OCI-LY3 (cell line): Measurements from ENCODE around the gene EFNA5.

Experiments
- H2AFZ ChIP-seq: fragments of 200-600, 300-600 bp; shearing (Covaris generic); 2 replicates; pipeline ENCODE4 v1.6.0; 2014; ENCODE audit warnings: antibody characterized with exemption, low read depth, low read length
- H3K27ac ChIP-seq: fragments of 200-600, 300-600 bp; sonication (generic); 2 replicates; pipeline ENCODE4 v1.5.1; 2014; ENCODE audit warnings: mild to moderate bottlenecking, low read length, moderate library complexity, mixed read lengths
- H3K27me3 ChIP-seq: fragments of 200-600, 300-600 bp; sonication (generic); 2 replicates; pipeline ENCODE4 v1.6.1; 2014; ENCODE audit warnings: low read depth, low read length, mixed read lengths
- H3K36me3 ChIP-seq: fragments of 200-600, 300-600 bp; sonication (generic); replicated peaks from 2 replicates; pipeline ENCODE3; 2014; ENCODE audit warnings: low read depth, low read length, mixed read lengths
- H3K4me1 ChIP-seq: fragments of 300-600, 200-600 bp; sonication (generic); 2 replicates; pipeline ENCODE4 v1.6.1; 2014; ENCODE audit warnings: low read length, mixed read lengths
- H3K4me2 ChIP-seq: fragments of 200-600, 300-600 bp; sonication (generic); 2 replicates; pipeline ENCODE4 v1.6.1; 2014; ENCODE audit warnings: low read length, mixed read lengths
- H3K4me3 ChIP-seq: fragments of 300-600, 200-600 bp; sonication (generic); 2 replicates; pipeline ENCODE4 v1.5.1; 2014; ENCODE audit warnings: antibody characterized with exemption, mild to moderate bottlenecking, low read length, moderate library complexity
- H3K79me2 ChIP-seq: fragments of 300-600, 200-600 bp; shearing (Covaris generic); 2 replicates; pipeline ENCODE4 v1.6.1; 2014; ENCODE audit warnings: mild to moderate bottlenecking, low read length, mixed read lengths
- H3K9ac ChIP-seq: fragments of 300-600, 200-600 bp; shearing (Covaris generic); 2 replicates; pipeline ENCODE4 v1.6.0; 2014; ENCODE audit warnings: mild to moderate bottlenecking, low read length, moderate library complexity
- H3K9me3 ChIP-seq: fragments of 200-600, 300-600 bp; shearing (Covaris generic); 2 replicates; pipeline ENCODE4 v1.6.1; 2014; ENCODE audit warnings: low read length, mixed read lengths; ENCODE audit not compliant: insufficient read depth
- H4K20me1 ChIP-seq: fragments of 200-600, 300-600 bp; sonication (generic); 2 replicates; pipeline ENCODE4 v1.6.1; 2016; ENCODE audit warnings: low read length, mixed read lengths; ENCODE audit not compliant: insufficient read depth
- CTCF ChIP-seq: fragments of 200-600, 300-600 bp; sonication (generic); IDR thresholded peaks from 2 replicates; pipeline ENCODE4 v1.5.1; 2014; ENCODE audit warnings: antibody characterized with exemption, low read length, low read depth
- EZH2phosphoT487 ChIP-seq: fragments of 200-600 bp; shearing (Covaris generic); IDR thresholded peaks from 2 replicates; pipeline ENCODE4 v1.6.1; 2018; ENCODE audit warnings: antibody characterized with exemption, mixed run types, low read depth

Gene EFNA5

DNA sequence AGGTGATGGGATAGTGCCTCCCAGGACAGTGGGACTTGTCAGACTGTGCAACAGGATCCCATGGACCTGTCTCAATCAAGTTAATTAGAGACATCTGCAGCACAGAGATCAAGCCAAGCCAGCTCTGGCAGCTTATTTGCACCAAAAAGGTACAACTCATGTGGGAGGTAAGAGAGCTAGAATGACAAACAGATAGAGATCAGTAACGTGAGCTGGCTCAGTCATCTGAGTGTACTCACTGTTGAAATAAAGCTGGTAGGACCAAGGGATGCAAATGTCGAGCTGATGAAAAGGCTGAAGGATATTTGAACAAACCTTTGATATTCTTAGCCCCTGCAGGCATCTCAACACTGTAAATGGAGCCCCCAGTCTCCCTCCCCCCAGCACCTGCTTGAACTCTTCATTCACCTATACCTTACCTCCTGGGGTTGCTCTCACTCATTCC lies 198.1 kb downstream of the EFNA5 start:
- Histone ChIP-seq H3K79me2 (no peaks in the 10 kb centered on the region), H3K9me3 (no peaks in the 10 kb centered on the region), H3K4me3 (no peak overlapping the region), H4K20me1 (no peaks in the 10 kb centered on the region), H3K9ac (no peak overlapping the region), H3K4me1 (peaks cover 8% of the 10 kb centered on the region), H3K36me3 (no peaks in the 10 kb centered on the region), H2AFZ (no peak overlapping the region), H3K27me3 (no peaks in the 10 kb centered on the region), H3K27ac (no peak overlapping the region), H3K4me2 (no peak overlapping the region)
- TF ChIP-seq CTCF (no peak), EZH2phosphoT487 (no peak)

- Histone ChIP-seq H3K36me3 (no peaks in the 10 kb centered on the region), H3K4me1 (no peaks in the 10 kb centered on the region), H3K27ac (no peak overlapping the region), H2AFZ (no peak overlapping the region), H3K9me3 (no peaks in the 10 kb centered on the region), H3K4me3 (no peak overlapping the region), H4K20me1 (no peaks in the 10 kb centered on the region), H3K4me2 (no peak overlapping the region), H3K9ac (no peak overlapping the region), H3K79me2 (no peaks in the 10 kb centered on the region), H3K27me3 (no peaks in the 10 kb centered on the region)
- TF ChIP-seq CTCF: no peak
- no peak for TF ChIP-seq EZH2phosphoT487
Measured at GRCh38 chr5:107470295-107470582, 200.5 kb downstream of the EFNA5 start.

- H3K27ac ChIP-seq: no peak overlapping the region
- no peaks in the 10 kb centered on the region for H4K20me1 ChIP-seq
- H3K36me3 ChIP-seq: no peaks in the 10 kb centered on the region
- no peak overlapping the region for H3K9ac ChIP-seq
- H3K9me3 ChIP-seq: no peaks in the 10 kb centered on the region
- no peak overlapping the region for H3K4me3 ChIP-seq
- H3K27me3 ChIP-seq: no peaks in the 10 kb centered on the region
- H3K4me1 ChIP-seq: no peaks in the 10 kb centered on the region
- TF ChIP-seq CTCF (no peak), EZH2phosphoT487 (no peak)
- H3K79me2 ChIP-seq: no peaks in the 10 kb centered on the region
- no peak overlapping the region for H3K4me2 ChIP-seq
- H2AFZ ChIP-seq: no peak overlapping the region
Measured at GRCh38 chr5:107469485-107470294, 201.0 kb downstream of the EFNA5 start.

- Histone ChIP-seq H3K9ac (no peak overlapping the region), H3K27me3 (no peaks in the 10 kb centered on the region), H3K4me2 (no peak overlapping the region), H3K4me3 (no peak overlapping the region), H3K36me3 (no peaks in the 10 kb centered on the region), H3K27ac (no peak overlapping the region), H3K79me2 (no peaks in the 10 kb centered on the region), H4K20me1 (no peaks in the 10 kb centered on the region), H3K9me3 (no peaks in the 10 kb centered on the region), H3K4me1 (no peaks in the 10 kb centered on the region), H2AFZ (no peak overlapping the region)
- TF ChIP-seq CTCF: no peak
- TF ChIP-seq EZH2phosphoT487: no peak
Measured at GRCh38 chr5:107469064-107469463, 201.7 kb downstream of the EFNA5 start.
